ENCODE results near the gene ANO7.

DNA sequence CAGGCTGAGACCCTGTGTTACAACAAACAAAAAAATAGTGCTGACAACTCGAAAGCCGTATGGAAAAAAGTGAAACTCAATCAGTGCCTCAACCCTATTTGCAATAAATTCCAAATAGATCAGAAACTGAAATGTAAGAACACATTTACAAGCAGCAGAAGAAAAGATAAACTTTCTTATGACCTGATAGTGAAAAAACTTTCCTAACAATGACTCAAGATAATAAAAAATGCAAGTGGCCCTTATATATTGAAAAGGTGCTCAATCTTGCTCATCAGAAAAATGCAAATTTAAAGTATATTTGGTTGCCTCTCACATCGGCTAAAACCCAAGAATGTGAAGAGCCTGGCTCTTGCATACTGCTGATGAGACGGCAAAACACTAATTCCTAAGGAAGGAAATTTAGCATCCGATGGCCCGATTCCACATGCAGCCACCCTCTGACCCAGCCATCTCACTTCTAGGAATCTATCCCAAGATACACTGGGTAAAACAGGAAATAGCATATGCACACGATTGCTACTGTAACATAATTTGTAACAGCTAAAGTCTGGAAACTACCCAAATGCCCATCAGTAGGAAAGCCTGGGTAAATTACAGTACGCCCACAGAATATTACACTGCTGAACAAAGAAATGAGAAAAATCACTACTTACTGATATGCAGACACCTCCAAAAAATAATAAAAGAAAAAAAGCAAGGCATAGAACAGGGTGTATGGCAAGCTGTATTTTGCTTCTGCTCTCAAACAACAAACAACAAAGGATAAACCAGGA, 70.2 kb downstream of the ANO7 start:
- TF ChIP-seq POLR2AphosphoS5 (IDR thresholded peaks at IDR 0.05; ENCODE audit: low read depth, low read length) (no peak), SIN3A (IDR thresholded peaks at IDR 0.05; ENCODE audit: borderline replicate concordance, insufficient read depth, low read length) (no peak), TAF1 (IDR thresholded peaks at IDR 0.05; ENCODE audit: borderline replicate concordance, insufficient read depth, low read length) (no peak)
